ENCODE results near the gene GRB7. TPM values are rescaled to one million over a fixed set of nuclear protein-coding genes. Genes with fewer than 3 reads are reported as not detected.

Gene GRB7
- total and polyA plus RNA-seq, 2 experiments from 2014 or later = 22.8 to 29.4 TPM

GRCh38 chr17:39774047-39774446 lies 36.3 kb downstream of the GRB7 start:
- Histone ChIP-seq H3K79me2 (no peaks in the 10 kb centered on the region), H3K9me3 (ENCODE audit: low read depth) (no peaks in the 10 kb centered on the region), H3K36me3 (replicated peaks; ENCODE audit: insufficient read depth, low read depth) (no peaks in the 10 kb centered on the region), H3K4me2 (no peak overlapping the region), H3K27me3 (no peaks in the 10 kb centered on the region), H3K9me2 (replicated peaks; ENCODE audit: insufficient read depth) (no peaks in the 10 kb centered on the region), H4K20me1 (ENCODE audit: insufficient read depth, poor library complexity, severe bottlenecking) (no peaks in the 10 kb centered on the region), H3K4me1 (ENCODE audit: insufficient read depth) (no peaks in the 10 kb centered on the region), H3K4me3 (no peak overlapping the region), H2AFZ (no peak overlapping the region), H3K27ac (no peak overlapping the region)
- no peak for DNase-seq (ENCODE audit: low spot score)
- TF ChIP-seq CTCF (IDR thresholded peaks at IDR 0.05; ENCODE audit: poor library complexity) (no peak), EZH2phosphoT487 (IDR thresholded peaks at IDR 0.05; ENCODE audit: low read depth, severe bottlenecking, unreplicated experiment) (no peak), EZH2 (IDR thresholded peaks at IDR 0.05; ENCODE audit: borderline replicate concordance) (no peak)
- 50% methylated on average over 4 of the region's 4 CpGs for WGBS (ENCODE audit: low lambda C conversion rate, missing lambda C conversion rate)

- H3K4me2 ChIP-seq = no peak overlapping the region
- no peaks in the 10 kb centered on the region for H3K36me3 ChIP-seq (replicated peaks; ENCODE audit: insufficient read depth, low read depth)
- WGBS (ENCODE audit: low lambda C conversion rate, missing lambda C conversion rate) = 92% methylated on average over 2 of the region's 2 CpGs
- no peaks in the 10 kb centered on the region for H3K27me3 ChIP-seq
- TF ChIP-seq EZH2phosphoT487 (IDR thresholded peaks at IDR 0.05; ENCODE audit: low read depth, severe bottlenecking, unreplicated experiment) = no peak
- no peak for TF ChIP-seq EZH2 (IDR thresholded peaks at IDR 0.05; ENCODE audit: borderline replicate concordance)
- no peak for TF ChIP-seq CTCF (IDR thresholded peaks at IDR 0.05; ENCODE audit: poor library complexity)
- DNase-seq (ENCODE audit: low spot score) = no peak
- no peak overlapping the region for H3K4me3 ChIP-seq
- H3K4me1 ChIP-seq (ENCODE audit: insufficient read depth) = no peaks in the 10 kb centered on the region
- H3K9me3 ChIP-seq (ENCODE audit: low read depth) = no peaks in the 10 kb centered on the region
- no peaks in the 10 kb centered on the region for H4K20me1 ChIP-seq (ENCODE audit: insufficient read depth, poor library complexity, severe bottlenecking)
- H3K79me2 ChIP-seq = no peaks in the 10 kb centered on the region
- no peak overlapping the region for H3K27ac ChIP-seq
- no peak overlapping the region for H2AFZ ChIP-seq
- H3K9me2 ChIP-seq (replicated peaks; ENCODE audit: insufficient read depth) = no peaks in the 10 kb centered on the region
Observed at GRCh38 chr17:39775031-39775430, 37.3 kb downstream of the GRB7 start.

- H3K27me3 ChIP-seq = no peaks in the 10 kb centered on the region
- H3K36me3 ChIP-seq (replicated peaks; ENCODE audit: insufficient read depth, low read depth) = no peaks in the 10 kb centered on the region
- no peaks in the 10 kb centered on the region for H3K9me2 ChIP-seq (replicated peaks; ENCODE audit: insufficient read depth)
- no peak overlapping the region for H3K27ac ChIP-seq
- H2AFZ ChIP-seq = no peak overlapping the region
- TF ChIP-seq EZH2phosphoT487 (IDR thresholded peaks at IDR 0.05; ENCODE audit: low read depth, severe bottlenecking, unreplicated experiment) = no peak
- no peak for TF ChIP-seq EZH2 (IDR thresholded peaks at IDR 0.05; ENCODE audit: borderline replicate concordance)
- no peak for TF ChIP-seq CTCF (IDR thresholded peaks at IDR 0.05; ENCODE audit: poor library complexity)
- no peak for DNase-seq (ENCODE audit: low spot score)
- no peaks in the 10 kb centered on the region for H3K79me2 ChIP-seq
- H3K4me3 ChIP-seq = no peak overlapping the region
- no peaks in the 10 kb centered on the region for H3K9me3 ChIP-seq (ENCODE audit: low read depth)
- no peaks in the 10 kb centered on the region for H3K4me1 ChIP-seq (ENCODE audit: insufficient read depth)
- no peaks in the 10 kb centered on the region for H4K20me1 ChIP-seq (ENCODE audit: insufficient read depth, poor library complexity, severe bottlenecking)
- H3K4me2 ChIP-seq = no peak overlapping the region
Observed at GRCh38 chr17:39776252-39776651, 38.5 kb downstream of the GRB7 start.

All from hepatocyte (in vitro differentiated cells).